Measurements from ENCODE around the gene FRMD4B.

Gene FRMD4B

GRCh38 chr3:69392415-69392814 lies 6.5 kb upstream of the FRMD4B start:
- no peak overlapping the region for H4K8ac ChIP-seq (ENCODE audit: low read depth, low read length)
- H3K18ac ChIP-seq (ENCODE audit: low read length), result no peak overlapping the region
- H3K9me3 ChIP-seq (ENCODE audit: insufficient read depth, low read depth, low read length), result no peaks in the 10 kb centered on the region
- H4K91ac ChIP-seq (ENCODE audit: low read depth, low read length), result no peak overlapping the region
- H2BK5ac ChIP-seq (ENCODE audit: low read depth, low read length, poor library complexity), result no peak overlapping the region
- no peak overlapping the region for H4K12ac ChIP-seq (ENCODE audit: low read depth, low read length)
- no peak overlapping the region for H2AFZ ChIP-seq (ENCODE audit: insufficient read depth, low read length, poor library complexity)
- no peaks in the 10 kb centered on the region for H3K79me2 ChIP-seq (ENCODE audit: control insufficient read depth, insufficient read depth, low read length, poor library complexity)
- WGBS (ENCODE audit: extremely low coverage, insufficient coverage, insufficient read length), result no CpG with 5 or more reads among the region's 2 CpGs
- no peak for DNase-seq
- H3K9ac ChIP-seq (ENCODE audit: low read length), result no peak overlapping the region
- H3K79me1 ChIP-seq (ENCODE audit: low read length), result no peaks in the 10 kb centered on the region
- H3K23ac ChIP-seq (ENCODE audit: low read length), result no peak overlapping the region
- no peak overlapping the region for H3K4me3 ChIP-seq (ENCODE audit: low read depth, low read length)
- H3K4ac ChIP-seq (ENCODE audit: low read depth, low read length), result no peak overlapping the region
- no peak overlapping the region for H2BK12ac ChIP-seq (ENCODE audit: low read length)
- H3K27ac ChIP-seq (ENCODE audit: low read depth, low read length), result no peak overlapping the region
- no peak overlapping the region for H3K14ac ChIP-seq (ENCODE audit: low read length)
- no peak overlapping the region for H3K4me2 ChIP-seq (ENCODE audit: low read length)
- H3K36me3 ChIP-seq (ENCODE audit: control insufficient read depth in 1 of 2, insufficient read depth in 2 of 2, low read length in 2 of 2), result no peaks in the 10 kb centered on the region
- H2BK120ac ChIP-seq (ENCODE audit: insufficient read depth, low read length, poor library complexity), result no peak overlapping the region
- H3K4me1 ChIP-seq (ENCODE audit: control insufficient read depth in 1 of 2, insufficient read depth in 2 of 2, low read length in 2 of 2), result no peaks in the 10 kb centered on the region
- H3K27me3 ChIP-seq (ENCODE audit: insufficient read depth, low read length), result no peaks in the 10 kb centered on the region
- H2AK5ac ChIP-seq (ENCODE audit: low read length), result no peak overlapping the region

DNA sequence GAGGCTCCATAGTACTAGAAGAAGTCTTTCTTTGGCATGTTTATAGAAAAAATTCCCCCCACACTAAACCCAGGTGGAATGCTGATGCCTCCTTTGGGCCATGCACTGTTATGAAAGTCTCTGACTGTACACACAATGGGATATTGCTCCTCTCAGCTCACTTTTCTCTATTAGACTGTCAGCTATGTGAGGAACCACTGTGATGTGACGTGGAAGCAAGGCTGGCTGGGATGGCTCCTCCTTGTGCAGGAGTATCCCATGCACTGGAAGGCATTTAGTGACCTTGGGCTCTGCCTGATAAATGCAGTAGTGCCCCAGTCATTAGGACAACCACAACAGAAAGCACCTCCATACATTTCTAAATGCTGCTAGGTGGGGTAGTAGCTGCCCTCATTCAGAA lies 5.7 kb upstream of the FRMD4B start:
- Histone ChIP-seq H2BK5ac (ENCODE audit: low read depth, low read length, poor library complexity) (no peak overlapping the region), H3K79me2 (ENCODE audit: control insufficient read depth, insufficient read depth, low read length, poor library complexity) (no peaks in the 10 kb centered on the region), H3K4me1 (ENCODE audit: control insufficient read depth in 1 of 2, insufficient read depth in 2 of 2, low read length in 2 of 2) (no peaks in the 10 kb centered on the region), H3K27me3 (ENCODE audit: insufficient read depth, low read length) (peaks cover 3% of the 10 kb centered on the region), H2BK120ac (ENCODE audit: insufficient read depth, low read length, poor library complexity) (no peak overlapping the region), H2AK5ac (ENCODE audit: low read length) (no peak overlapping the region), H3K36me3 (ENCODE audit: control insufficient read depth in 1 of 2, insufficient read depth in 2 of 2, low read length in 2 of 2) (no peaks in the 10 kb centered on the region), H4K12ac (ENCODE audit: low read depth, low read length) (no peak overlapping the region), H3K27ac (ENCODE audit: low read depth, low read length) (no peak overlapping the region), H3K18ac (ENCODE audit: low read length) (no peak overlapping the region), H4K8ac (ENCODE audit: low read depth, low read length) (no peak overlapping the region), H3K4me3 (ENCODE audit: low read depth, low read length) (no peak overlapping the region), H3K9ac (ENCODE audit: low read length) (no peak overlapping the region), H3K23ac (ENCODE audit: low read length) (no peak overlapping the region), H2AFZ (ENCODE audit: insufficient read depth, low read length, poor library complexity) (no peak overlapping the region), H3K9me3 (ENCODE audit: insufficient read depth, low read depth, low read length) (no peaks in the 10 kb centered on the region), H3K4ac (ENCODE audit: low read depth, low read length) (no peak overlapping the region), H3K14ac (ENCODE audit: low read length) (no peak overlapping the region), H2BK12ac (ENCODE audit: low read length) (no peak overlapping the region), H3K4me2 (ENCODE audit: low read length) (no peak overlapping the region), H4K91ac (ENCODE audit: low read depth, low read length) (no peak overlapping the region), H3K79me1 (ENCODE audit: low read length) (no peaks in the 10 kb centered on the region)
- no CpG with 5 or more reads among the region's 1 CpG for WGBS (ENCODE audit: extremely low coverage, insufficient coverage, insufficient read length)
- DNase-seq, result no peak

DNA sequence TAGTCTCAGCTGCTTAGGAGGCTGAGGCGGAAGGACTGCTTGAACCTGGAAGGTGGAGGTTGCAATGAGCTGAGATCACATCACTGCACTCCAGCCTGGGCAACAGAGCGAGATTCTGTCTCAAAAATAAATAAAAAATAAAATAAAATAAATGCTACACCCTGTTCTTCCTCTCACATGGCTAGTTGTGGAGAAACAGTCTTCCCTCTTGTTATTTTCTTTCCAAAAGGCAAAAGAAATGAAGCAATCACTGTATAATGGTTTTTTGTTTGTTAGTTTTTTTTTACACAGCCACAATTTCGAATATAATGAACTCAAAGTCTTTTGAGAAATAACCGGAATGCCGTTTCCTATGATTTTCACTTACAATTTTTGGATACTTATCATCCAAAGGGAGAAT lies 4.9 kb upstream of the FRMD4B start:
- H3K9ac ChIP-seq (ENCODE audit: low read length), result no peak overlapping the region
- no peak overlapping the region for H3K4ac ChIP-seq (ENCODE audit: low read depth, low read length)
- H3K27ac ChIP-seq (ENCODE audit: low read depth, low read length), result no peak overlapping the region
- H3K36me3 ChIP-seq (ENCODE audit: control insufficient read depth in 1 of 2, insufficient read depth in 2 of 2, low read length in 2 of 2), result no peaks in the 10 kb centered on the region
- no peak overlapping the region for H4K91ac ChIP-seq (ENCODE audit: low read depth, low read length)
- no peak overlapping the region for H3K18ac ChIP-seq (ENCODE audit: low read length)
- no peak overlapping the region for H3K4me2 ChIP-seq (ENCODE audit: low read length)
- H2BK12ac ChIP-seq (ENCODE audit: low read length), result no peak overlapping the region
- H3K4me1 ChIP-seq (ENCODE audit: control insufficient read depth in 1 of 2, insufficient read depth in 2 of 2, low read length in 2 of 2), result peaks cover 0 to 5% of the 10 kb centered on the region in 2 experiments
- no peak overlapping the region for H4K8ac ChIP-seq (ENCODE audit: low read depth, low read length)
- no peak overlapping the region for H2AK5ac ChIP-seq (ENCODE audit: low read length)
- no peak overlapping the region for H4K12ac ChIP-seq (ENCODE audit: low read depth, low read length)
- H3K79me2 ChIP-seq (ENCODE audit: control insufficient read depth, insufficient read depth, low read length, poor library complexity), result no peaks in the 10 kb centered on the region
- no peak overlapping the region for H2AFZ ChIP-seq (ENCODE audit: insufficient read depth, low read length, poor library complexity)
- H2BK120ac ChIP-seq (ENCODE audit: insufficient read depth, low read length, poor library complexity), result no peak overlapping the region
- no peak overlapping the region for H3K4me3 ChIP-seq (ENCODE audit: low read depth, low read length)
- peaks cover 8% of the 10 kb centered on the region for H3K27me3 ChIP-seq (ENCODE audit: insufficient read depth, low read length)
- H2BK5ac ChIP-seq (ENCODE audit: low read depth, low read length, poor library complexity), result no peak overlapping the region
- no CpG with 5 or more reads among the region's 5 CpGs for WGBS (ENCODE audit: extremely low coverage, insufficient coverage, insufficient read length)
- no peak overlapping the region for H3K23ac ChIP-seq (ENCODE audit: low read length)
- no peak for DNase-seq
- H3K9me3 ChIP-seq (ENCODE audit: insufficient read depth, low read depth, low read length), result peaks cover 2% of the 10 kb centered on the region
- H3K14ac ChIP-seq (ENCODE audit: low read length), result no peak overlapping the region
- no peaks in the 10 kb centered on the region for H3K79me1 ChIP-seq (ENCODE audit: low read length)

DNA sequence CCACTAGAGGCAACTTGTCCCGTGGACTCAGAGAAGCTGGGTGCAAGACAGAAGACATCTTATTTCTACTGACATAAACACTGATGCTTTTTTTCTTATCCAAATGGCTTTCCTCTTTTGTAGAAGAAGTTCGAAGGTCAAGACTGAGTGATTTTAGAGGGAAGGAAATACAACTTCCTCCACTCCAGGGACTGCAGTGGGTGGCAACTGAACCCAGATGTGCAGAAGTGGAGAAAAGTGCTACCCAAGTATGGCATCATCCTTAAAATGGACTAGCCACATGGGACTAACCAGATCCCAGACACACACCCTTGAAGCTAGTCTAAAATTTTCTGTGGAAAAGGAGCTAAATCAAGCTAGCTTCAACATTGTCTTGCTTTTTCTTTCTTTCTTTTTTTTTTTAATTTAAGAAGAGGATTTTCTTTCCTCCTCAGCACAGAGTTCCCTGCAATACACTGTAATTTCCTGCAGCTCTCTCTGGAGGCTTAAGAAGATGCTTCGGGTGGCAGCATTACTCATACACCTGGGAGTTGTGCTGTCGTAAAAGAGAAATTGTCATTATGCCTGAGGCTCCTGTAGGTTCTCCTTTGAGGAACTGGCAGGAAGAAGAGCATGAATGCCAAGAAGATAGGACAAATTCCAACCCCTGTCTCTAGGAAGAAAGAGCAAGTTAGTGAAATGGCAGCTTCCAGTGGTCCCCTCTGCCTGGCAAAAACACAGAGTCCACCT lies 3.8 kb upstream of the FRMD4B start:
- Histone ChIP-seq H3K4me2 (ENCODE audit: low read length) (no peak overlapping the region), H3K79me1 (ENCODE audit: low read length) (no peaks in the 10 kb centered on the region), H3K14ac (ENCODE audit: low read length) (no peak overlapping the region), H3K27me3 (ENCODE audit: insufficient read depth, low read length) (peaks cover 14% of the 10 kb centered on the region), H4K8ac (ENCODE audit: low read depth, low read length) (no peak overlapping the region), H3K4me3 (ENCODE audit: low read depth, low read length) (no peak overlapping the region), H4K12ac (ENCODE audit: low read depth, low read length) (no peak overlapping the region), H3K4ac (ENCODE audit: low read depth, low read length) (no peak overlapping the region), H2BK12ac (ENCODE audit: low read length) (no peak overlapping the region), H3K9ac (ENCODE audit: low read length) (no peak overlapping the region), H3K4me1 (ENCODE audit: control insufficient read depth in 1 of 2, insufficient read depth in 2 of 2, low read length in 2 of 2) (peaks cover 0 to 7% of the 10 kb centered on the region in 2 experiments), H2BK5ac (ENCODE audit: low read depth, low read length, poor library complexity) (no peak overlapping the region), H2BK120ac (ENCODE audit: insufficient read depth, low read length, poor library complexity) (no peak overlapping the region), H3K27ac (ENCODE audit: low read depth, low read length) (no peak overlapping the region), H3K9me3 (ENCODE audit: insufficient read depth, low read depth, low read length) (peaks cover 3% of the 10 kb centered on the region), H2AFZ (ENCODE audit: insufficient read depth, low read length, poor library complexity) (peak overlapping the region; percentile 49), H4K91ac (ENCODE audit: low read depth, low read length) (no peak overlapping the region), H3K36me3 (ENCODE audit: control insufficient read depth in 1 of 2, insufficient read depth in 2 of 2, low read length in 2 of 2) (no peaks in the 10 kb centered on the region), H3K23ac (ENCODE audit: low read length) (no peak overlapping the region), H3K79me2 (ENCODE audit: control insufficient read depth, insufficient read depth, low read length, poor library complexity) (no peaks in the 10 kb centered on the region), H2AK5ac (ENCODE audit: low read length) (no peak overlapping the region), H3K18ac (ENCODE audit: low read length) (no peak overlapping the region)
- DNase-seq, result peak in 1 of 2 donors; percentile 46
- no CpG with 5 or more reads among the region's 4 CpGs for WGBS (ENCODE audit: extremely low coverage, insufficient coverage, insufficient read length)
